GM18520 (cell line): ENCODE data around the gene ADPRS.

Experiments used
- ATAC-seq: cut with Tn5 transposase; IDR thresholded peaks from one replicate; pipeline ENCODE4 v1.9.1; 2021; ENCODE audit not compliant: unreplicated experiment

The ADPRS gene

DNA sequence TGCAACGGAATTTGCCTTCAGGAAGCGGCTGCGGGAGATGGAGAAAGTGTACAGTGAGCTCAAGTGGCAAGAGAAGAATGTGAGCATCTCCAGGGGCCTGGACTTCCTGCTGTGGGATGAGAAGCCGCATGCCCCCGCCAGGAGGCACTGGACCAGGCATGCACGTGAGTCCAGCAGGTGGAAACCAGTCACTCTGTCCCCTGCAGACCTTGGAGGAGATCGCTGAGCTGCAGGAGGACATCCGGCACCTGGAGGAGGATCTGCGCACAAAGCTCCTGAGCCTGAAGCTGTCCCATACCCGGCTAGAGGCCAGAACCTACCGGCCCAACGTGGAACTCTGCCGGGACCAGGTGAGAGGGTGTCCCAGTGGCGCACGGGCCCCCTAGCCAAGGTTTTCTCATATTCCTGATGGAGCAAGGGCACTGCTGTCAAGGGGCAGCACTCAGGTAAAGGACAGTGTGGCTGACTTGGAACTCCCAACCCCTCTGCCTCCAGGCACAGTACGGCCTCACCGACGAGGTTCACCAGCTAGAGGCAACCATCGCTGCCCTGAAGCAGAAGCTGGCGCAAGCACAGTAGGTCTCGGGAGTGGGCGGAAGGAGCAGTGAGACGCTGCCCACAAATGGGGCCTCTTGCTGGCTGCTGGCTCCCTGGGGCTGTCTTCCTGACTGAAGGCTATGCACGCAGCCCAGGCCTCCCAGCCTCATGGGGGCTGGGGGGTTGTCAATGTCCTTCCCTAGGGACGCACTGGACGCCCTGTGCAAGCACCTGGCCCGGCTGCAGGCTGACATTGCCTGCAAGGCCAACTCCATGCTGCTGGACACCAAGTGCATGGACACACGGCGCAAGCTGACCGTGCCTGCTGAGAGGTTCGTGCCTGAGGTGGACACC, 1.2 kb upstream of the ADPRS start:
- no peak for ATAC-seq

- no peak for ATAC-seq
Measured at GRCh38 chr1:36088265-36088576, 471 bp upstream of the ADPRS start.

DNA sequence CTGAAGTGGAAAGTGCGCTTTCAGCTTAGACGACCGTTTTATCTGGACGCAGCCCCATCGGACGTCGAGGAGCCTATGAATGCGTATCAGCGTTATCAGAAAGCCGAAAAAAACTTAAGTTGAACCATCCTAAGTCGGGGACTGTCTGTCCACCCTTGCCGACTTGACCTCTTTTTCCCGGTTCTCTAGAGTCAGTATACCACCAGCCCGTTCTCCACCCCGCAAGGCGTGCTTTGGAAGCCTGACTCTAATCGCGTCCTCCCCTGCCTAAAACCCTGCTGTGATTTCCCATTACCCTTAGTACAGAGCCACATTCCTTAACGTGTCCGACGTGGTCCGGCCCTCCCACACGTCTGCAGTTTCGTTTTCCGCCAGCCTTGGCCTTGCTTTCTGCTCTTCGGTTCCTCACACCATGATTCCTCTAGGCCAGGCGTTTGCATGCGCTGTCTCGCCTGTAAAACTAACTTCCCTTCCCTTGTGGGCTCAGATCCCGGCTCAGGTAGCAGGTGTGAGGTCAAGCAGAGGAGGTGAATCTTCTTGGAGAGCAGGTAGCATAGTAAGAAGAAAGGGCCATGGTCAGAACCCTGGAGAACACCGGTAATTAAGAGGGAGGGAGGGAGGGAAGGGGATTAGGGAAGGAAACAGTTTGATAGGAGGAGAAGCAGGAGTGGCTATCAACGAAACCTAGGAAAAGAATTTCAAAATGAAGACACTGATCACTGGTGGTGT, 865 bp downstream of the ADPRS start:
- ATAC-seq = no peak

- ATAC-seq = no peak
Measured at GRCh38 chr1:36091141-36091540, 2.4 kb downstream of the ADPRS start.

GRCh38 chr1:36091698-36092097, 3.0 kb downstream of the ADPRS start:
- ATAC-seq = no peak

DNA sequence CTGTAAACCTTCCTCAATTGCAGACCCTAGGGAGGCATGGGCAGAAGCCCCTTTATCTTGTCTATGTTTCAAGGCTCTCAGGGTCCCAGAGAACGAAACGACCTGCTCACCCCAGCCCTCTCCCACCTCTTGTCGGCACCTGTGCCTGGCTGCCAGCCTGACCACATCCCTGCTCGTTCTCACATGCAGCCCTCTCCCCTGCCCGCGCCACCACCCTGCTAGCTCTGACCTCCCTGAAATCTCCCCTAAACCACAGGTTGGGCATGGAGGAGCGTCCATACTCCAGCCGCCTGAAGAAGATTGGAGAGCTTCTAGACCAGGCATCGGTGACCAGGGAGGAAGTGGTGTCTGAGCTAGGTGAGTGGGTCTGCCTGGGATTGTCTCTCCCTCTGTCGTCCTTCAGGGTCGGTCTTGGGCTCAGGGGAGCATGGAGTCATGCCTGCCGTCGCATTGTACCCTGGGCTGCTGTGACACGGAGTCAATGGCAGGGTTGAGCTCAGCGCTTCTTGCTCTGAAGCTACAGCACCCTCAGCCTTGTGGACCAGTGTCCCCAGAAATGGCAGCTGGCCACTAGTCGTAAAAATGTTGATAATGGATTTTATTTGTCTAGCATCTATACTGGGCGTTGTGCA, 3.6 kb downstream of the ADPRS start:
- no peak for ATAC-seq

GRCh38 chr1:36092798-36093185, 4.1 kb downstream of the ADPRS start:
- ATAC-seq = no peak

DNA sequence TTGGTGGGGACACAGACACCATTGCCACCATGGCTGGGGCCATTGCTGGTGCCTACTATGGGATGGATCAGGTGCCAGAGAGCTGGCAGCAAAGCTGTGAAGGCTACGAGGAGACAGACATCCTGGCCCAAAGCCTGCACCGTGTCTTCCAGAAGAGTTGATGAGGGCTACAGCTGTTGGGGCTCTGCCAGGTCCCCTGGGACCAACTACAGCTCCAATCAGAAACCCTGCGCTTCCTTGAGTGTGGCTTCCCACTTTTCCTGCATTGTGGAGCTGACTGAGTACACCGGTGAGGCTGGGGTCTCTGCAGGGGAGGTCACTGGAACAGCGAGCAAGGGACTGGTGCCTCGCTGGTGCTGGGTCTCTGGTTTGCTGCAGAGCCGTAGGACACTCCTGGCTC, 4.5 kb downstream of the ADPRS start:
- no peak for ATAC-seq

GRCh38 chr1:36093929-36094328, 5.2 kb downstream of the ADPRS start:
- no peak for ATAC-seq

DNA sequence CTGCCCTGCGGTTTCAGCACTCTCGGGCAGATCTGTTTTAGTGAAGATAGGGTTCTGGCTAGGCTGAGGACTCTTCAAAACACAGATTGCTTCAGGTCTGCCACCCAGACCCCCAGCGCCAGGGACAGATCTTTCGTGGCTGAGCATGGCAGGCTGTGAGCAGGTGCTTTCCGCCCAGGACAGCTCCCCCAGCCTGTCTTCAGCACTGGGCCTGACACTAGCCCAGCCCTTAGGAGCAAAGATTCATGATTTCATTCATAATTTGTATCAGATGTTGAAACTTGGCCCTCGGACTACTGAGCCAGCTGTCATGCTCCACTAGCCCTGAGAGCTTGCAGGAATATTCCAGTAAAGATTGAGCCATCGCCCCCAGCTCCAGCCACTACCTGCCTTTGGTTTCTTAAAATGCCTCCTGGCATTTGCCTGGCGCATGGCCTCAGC, 5.9 kb downstream of the ADPRS start:
- ATAC-seq = no peak

DNA sequence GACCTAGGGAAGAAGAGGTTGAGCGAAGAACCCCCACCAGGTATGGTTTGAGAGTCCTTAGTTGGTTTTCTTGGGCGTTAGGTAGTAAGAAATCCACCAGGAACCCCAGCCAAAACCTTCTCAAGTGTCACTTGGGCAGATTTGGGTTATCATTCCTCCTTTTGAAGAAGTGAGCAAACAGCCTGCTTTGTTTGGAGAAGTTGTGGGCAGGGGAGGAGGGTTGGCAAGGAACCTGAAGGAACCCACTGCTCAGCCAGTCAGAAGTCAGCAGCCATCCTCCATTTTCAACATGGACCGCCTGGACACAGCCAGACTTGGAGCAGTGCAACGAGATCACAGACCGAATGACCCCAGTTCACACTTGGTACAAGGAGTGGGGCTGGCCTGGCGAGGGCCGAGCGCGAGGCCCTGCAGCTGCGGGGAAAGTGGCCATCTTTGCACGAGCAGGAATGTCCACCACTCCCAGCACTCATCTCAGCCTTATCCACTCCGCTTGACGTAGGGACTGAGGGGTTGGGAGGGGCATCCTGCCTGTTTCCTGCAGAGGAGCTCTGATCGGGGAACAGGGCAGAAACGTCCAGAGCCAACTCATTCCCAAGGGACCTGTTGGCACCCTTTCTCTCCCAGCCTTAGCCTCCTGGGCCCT, 7.2 kb downstream of the ADPRS start:
- no peak for ATAC-seq

DNA sequence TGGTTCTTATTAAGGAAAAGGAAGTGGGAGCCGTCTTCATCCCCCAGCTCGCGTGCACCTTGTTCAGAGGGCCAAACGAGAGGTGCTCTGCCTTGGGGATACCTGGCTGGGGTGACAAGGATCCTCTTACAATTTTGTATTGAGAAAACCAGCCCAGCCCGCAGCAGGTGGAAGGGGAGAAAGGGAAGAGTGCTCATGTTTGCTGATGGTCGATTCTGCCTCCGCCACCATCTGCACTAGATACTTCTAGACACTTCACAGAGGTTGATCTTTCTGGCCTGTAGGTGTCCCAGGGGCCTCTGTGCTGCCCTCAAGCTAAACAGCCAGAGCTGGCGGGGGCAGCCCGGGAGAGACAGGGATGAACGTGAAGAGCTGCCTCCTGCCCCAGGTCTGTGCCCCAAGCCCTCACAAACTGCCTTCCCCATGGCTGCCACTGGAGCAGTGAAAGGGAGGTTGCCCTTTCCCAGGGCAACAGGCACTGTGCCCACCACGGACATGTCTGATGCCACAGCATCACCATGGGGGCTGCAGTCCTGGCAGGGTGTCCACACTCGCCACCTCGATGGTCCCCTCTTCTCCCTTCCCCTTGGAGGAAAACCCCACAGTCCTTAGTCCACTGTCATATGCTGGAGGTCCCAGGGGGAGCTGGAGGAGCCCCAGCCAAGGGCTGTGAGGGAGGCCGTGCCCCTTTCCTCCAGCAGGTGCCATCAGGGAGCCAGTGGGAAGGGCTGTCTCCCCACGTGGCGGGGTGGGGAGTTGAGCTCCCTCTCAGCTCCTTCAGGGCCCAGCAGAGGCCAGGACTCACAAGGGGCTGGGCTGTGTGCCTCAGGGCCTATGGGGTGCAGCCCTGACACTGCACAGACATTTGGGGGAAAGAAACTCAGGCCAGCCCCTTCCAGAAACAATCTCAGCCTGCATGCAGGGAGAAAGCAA, 8.1 kb downstream of the ADPRS start:
- no peak for ATAC-seq

DNA sequence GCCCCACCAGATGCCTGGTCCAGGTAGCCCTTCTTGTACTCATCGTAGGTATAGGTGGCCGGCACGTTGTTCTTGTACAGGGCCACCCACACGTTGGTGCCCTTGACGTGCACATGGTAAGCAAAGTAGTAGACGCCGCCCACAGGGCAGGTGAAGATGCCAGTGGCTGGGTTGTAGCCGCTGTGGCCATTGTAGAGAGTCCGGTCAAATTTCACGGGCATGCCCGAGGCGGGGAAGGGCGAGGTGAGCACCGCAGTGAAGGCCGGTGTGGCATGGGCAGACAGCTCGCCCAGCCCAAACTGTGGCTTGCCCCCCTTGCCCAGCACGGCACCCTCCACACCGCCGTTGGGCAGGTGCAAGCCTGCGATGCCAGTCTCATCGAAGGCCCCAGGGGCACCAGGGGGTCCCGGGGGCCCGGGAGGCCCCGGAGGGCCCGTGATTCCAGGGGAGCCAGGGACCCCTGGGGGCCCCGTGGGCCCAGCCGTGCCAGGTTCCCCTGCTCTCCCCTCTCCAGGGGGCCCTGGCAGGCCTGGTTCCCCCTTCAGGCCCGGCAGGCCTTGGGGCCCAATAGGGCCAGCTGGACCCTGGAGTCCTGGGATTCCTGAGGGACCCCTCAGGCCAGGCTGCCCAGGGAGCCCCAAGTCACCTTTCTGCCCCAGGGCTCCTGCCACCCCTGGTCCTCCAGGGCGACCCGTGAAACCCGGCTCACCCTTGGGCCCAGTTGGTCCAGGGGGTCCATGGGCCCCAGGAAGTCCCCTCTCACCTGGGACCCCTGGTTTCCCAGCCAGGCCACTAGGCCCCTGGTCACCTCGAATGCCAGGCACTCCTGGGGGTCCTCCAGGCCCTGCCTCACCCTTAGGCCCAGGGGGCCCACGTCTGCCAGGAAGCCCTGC, 9.2 kb downstream of the ADPRS start:
- ATAC-seq = no peak

DNA sequence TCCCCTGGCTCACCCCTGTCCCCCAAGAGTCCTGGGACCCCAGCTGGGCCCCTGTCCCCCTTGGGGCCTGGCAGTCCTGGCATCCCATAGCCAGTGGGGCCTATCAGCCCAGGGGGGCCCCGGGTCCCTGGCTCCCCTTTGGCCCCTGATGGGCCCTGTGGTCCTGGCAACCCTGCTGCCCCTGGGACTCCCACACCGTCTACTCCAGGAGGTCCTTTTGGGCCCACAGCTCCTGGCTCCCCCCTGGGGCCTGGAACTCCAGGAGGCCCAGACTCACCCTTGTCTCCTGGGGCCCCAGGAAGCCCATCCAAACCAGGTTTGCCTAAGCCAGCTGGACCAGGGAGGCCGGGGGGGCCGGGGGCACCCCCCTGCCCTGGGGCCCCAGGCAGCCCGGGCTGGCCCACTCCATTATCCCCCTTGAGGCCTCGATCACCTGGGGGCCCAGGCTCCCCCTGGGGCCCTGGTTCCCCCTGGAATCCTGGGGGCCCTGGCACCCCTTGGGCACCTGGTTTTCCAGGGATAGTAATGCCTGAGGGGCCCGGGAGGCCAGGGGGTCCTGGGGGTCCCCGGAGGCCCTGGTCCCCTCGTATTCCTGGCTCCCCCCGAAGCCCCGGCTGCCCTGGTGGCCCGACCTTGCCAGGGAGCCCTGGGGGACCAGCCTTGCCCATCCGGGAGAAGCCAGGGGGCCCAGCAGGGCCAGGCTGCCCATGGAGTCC, 10.1 kb downstream of the ADPRS start:
- no peak for ATAC-seq

DNA sequence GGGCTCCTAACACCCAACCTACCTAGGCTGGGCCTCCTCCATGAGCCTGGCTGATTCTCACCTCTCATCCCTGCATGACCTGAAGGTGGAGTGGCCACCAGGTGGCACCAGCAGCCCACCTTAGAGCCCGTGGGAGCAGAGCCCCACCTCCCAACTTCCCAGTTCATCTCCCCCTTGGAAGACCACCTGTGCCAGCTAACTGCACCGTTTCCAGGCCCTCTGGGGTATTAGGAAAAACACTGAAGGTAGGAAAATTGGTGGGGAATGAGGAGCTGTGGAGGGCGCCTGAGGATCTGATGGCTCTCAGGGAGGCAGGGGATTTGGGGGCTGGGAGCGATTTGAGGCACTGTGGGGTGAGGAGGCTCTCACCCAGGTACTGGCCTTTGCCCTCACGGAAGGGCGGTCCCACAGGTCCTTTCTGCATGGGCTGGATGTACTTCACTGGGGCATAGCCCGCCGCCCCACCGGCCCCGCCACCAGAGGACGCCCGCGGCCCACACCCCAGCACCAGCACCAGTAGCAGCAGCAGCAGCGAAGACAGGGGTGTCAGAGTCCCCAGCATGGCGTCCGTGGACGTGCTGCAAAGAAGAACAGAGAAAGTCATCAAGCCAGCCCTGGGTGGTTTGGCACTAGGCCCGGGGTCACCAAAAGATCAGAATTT, 11.1 kb downstream of the ADPRS start:
- no peak for ATAC-seq

- ATAC-seq = no peak
Measured at GRCh38 chr1:36100376-36100775, 11.7 kb downstream of the ADPRS start.

GRCh38 chr1:36101546-36101945, 12.9 kb downstream of the ADPRS start:
- ATAC-seq = no peak

GRCh38 chr1:36106269-36106668, 17.6 kb downstream of the ADPRS start:
- ATAC-seq = no peak
